K562 (cell line): Measurements from ENCODE around the gene CST5.

Experiments
- CEBPB ChIP-seq: fragments of 450-650 bp; IDR thresholded peaks from 2 replicates; pipeline ENCODE4 v1.6.1; 2016; ENCODE audit warnings: missing genetic modification characterization, missing compliant biosample characterization
- CHD2 ChIP-seq: IDR thresholded peaks from 2 replicates; pipeline ENCODE4 v1.6.1; 2011; ENCODE audit warnings: low read depth, low read length
- FOSL1 ChIP-seq: fragments of 200-800 bp; sonication (Bioruptor generic); conservative IDR thresholded peaks from 2 replicates; pipeline ENCODE4 v1.6.1; 2016; ENCODE audit warnings: missing genetic modification characterization, missing compliant biosample characterization
- POLR2A ChIP-seq: fragments of 450-650 bp; conservative IDR thresholded peaks from 2 replicates; pipeline ENCODE4 v1.6.1; 2016
- POLR2AphosphoS5 ChIP-seq: IDR thresholded peaks from 2 replicates; pipeline ENCODE4 v1.6.1; 2011; ENCODE audit warnings: mild to moderate bottlenecking, low read depth, low read length, moderate library complexity; ENCODE audit not compliant: control insufficient read depth, insufficient read depth
- RAD21 ChIP-seq, 2 experiments: fragments of 250-450 bp in 1 of 2; fragments of 450-650 bp in 1 of 2; sonication (Bioruptor Pico) in 1 of 2; formaldehyde crosslinking in 1 of 2; IDR thresholded peaks in 1 of 2; conservative IDR thresholded peaks in 1 of 2; 2 replicates each; pipeline versions ENCODE4 v1.4.0 to v1.8.0; 2020 to 2022; ENCODE audit warnings: mild to moderate bottlenecking in 2 of 2, moderate library complexity in 1 of 2
- RHOXF2B ChIP-seq: fragments of 250-450 bp; sonication (Bioruptor Pico); conservative IDR thresholded peaks from 2 replicates; pipeline ENCODE4 v1.5.1; 2021
- SMAD1 ChIP-seq: fragments of 150-350 bp; IDR thresholded peaks from 2 replicates; pipeline ENCODE4 v1.6.1; 2014; ENCODE audit warnings: low read length, low read depth; ENCODE audit not compliant: partially characterized antibody
- STAG1 ChIP-seq: sonication (generic); formaldehyde crosslinking; IDR thresholded peaks from 2 replicates; pipeline ENCODE4 v1.5.0; 2020; ENCODE audit warnings: missing genetic modification reagents, borderline replicate concordance
- U2AF2 ChIP-seq: fragments of 200-400 bp; formaldehyde crosslinking; optimal IDR thresholded peaks from 2 replicates; pipeline ENCODE3; 2017; ENCODE audit warnings: low read depth, mild to moderate bottlenecking, low read length
- ZNF395 ChIP-seq: fragments of 200-800 bp; sonication (Bioruptor generic); IDR thresholded peaks from 2 replicates; pipeline ENCODE4 v1.6.1; 2017; ENCODE audit warnings: missing genetic modification characterization, missing compliant biosample characterization

DNA sequence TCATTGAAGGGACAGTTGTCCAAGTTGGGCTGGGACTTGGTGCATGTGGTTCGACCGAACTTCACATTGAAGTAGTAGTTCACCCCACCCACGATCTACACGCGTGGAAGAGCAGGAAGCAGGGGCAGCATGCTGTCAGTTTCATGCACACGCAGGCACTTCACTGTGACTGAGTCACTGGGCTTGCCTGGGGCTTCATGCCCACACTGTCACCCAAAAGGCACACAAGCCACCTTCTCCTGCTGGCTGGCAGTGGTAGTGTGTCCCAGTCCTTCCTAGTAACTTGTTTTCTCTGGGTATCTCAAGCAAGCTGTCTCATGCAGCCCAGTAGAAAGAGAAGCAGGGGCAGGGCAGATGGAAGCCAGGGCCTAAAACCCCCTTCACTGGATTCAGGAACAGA, 2.0 kb downstream of the CST5 start:
- no peak for TF ChIP-seq RAD21 (CRISPR knock-in tag; conservative IDR thresholded peaks at IDR 0.05 in 1 of 2, IDR thresholded peaks at IDR 0.05 in 1 of 2)
- TF ChIP-seq SMAD1, result no peak
- TF ChIP-seq ZNF395 (CRISPR knock-in tag), result no peak
- no peak for TF ChIP-seq CHD2
- no peak for TF ChIP-seq STAG1 (CRISPR knock-in tag)
- no peak for TF ChIP-seq POLR2A
- TF ChIP-seq POLR2AphosphoS5, result no peak
- TF ChIP-seq CEBPB (tag), result no peak
- no peak for TF ChIP-seq RHOXF2B
- TF ChIP-seq FOSL1, result no peak
- TF ChIP-seq U2AF2, result no peak
